Pulmonary artery endothelial cell (primary cell): ENCODE measurements around the gene SCAI. TPM values are rescaled to one million over a fixed set of nuclear protein-coding genes. Genes with fewer than 3 reads are reported as not detected.
"Not testable (repeated sequence)": the region's sequence is repeated elsewhere in the genome, so short reads cannot be mapped to it uniquely, and the experiment has no call there.

Source experiments
- DNase-seq: peaks from one replicate; pipeline ENCODE4 v3.0.0-alpha.2; 2011; ENCODE audit warnings: low read depth, low spot score
- total RNA-seq: library from RNA; depleted of rRNA; stranded (reverse); fragments of >200 nt; gene quantifications from 2 replicates; pipeline ENCODE4 v1.2.3, GENCODE V29; 2014

Gene SCAI
- total RNA-seq, 1 donor from 2014 or later, result 5.9 TPM

DNA sequence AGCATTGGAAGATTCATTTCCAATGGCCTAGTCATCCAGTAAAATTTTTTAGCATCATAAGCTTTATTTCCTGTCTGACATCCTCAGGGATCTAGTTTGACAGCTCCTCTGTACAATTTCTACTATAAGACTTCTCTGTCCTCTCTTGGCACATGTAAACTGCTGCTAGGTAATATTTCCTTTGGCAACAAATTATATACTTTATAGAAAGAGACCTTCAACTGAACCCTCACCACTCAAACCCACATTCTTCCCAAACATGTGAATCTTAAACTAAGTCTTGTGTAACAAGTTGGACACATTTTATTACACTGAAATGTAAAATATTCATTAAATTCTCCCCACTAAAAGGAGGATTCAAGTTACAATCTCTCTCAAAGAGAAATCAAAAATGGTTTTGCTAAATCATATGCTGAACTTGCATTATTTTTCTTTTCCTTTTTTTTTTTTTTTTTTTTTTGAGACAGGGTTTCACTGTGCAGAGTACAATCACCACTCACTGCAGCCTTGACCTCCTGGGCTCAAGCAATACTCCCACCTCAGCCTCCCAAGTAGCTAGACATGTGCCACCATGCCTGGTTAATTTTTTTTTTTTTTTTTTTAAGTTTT, 36.9 kb downstream of the SCAI start:
- no peak for DNase-seq

- no peak for DNase-seq
Observed at GRCh38 chr9:125103770-125104460, 39.4 kb downstream of the SCAI start.

GRCh38 chr9:125103021-125103420, 40.3 kb downstream of the SCAI start:
- no peak for DNase-seq

GRCh38 chr9:125100822-125101221, 42.5 kb downstream of the SCAI start:
- no peak for DNase-seq

DNA sequence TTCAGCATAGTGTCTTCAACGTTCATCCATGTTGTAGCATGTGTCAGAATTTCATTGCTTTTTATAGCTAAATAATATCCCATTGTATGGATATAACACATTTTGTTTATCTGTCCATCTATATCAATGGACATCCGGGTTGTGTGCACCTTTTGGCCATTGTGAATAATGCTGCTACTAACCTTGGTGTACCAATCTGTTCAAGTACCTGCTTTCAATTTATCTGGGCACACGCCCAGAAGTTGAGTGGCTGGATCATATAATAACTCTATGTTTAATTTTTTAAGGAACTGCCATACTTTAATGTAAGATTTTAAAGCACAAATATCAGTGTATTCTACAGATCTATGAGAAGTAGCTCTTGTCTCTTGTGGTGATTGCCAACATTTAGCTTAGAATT, 43.5 kb downstream of the SCAI start:
- DNase-seq, result no peak

- no peak for DNase-seq
Observed at GRCh38 chr9:125095821-125096443, 47.4 kb downstream of the SCAI start.

GRCh38 chr9:125091121-125091520, 52.2 kb downstream of the SCAI start:
- DNase-seq, result no peak

DNA sequence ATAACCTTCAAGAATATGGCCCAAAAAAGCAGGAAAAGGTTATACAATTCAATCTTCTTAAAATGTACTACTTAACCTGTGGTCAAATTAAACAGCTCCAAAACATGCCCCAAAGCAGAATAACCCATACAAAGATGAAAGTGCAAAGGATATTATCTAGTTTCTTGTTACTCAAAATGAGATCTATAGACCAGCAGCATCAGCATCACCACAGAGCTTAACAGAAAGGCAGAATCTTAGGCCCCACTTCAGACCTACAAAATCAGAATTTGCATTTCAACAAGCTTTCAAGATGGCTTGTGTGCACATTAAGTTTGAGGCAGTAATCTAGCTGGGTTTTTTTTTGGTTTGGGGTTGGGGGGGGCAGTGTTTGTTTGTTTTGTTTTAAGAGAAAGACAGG, 54.0 kb downstream of the SCAI start:
- DNase-seq, result no peak

DNA sequence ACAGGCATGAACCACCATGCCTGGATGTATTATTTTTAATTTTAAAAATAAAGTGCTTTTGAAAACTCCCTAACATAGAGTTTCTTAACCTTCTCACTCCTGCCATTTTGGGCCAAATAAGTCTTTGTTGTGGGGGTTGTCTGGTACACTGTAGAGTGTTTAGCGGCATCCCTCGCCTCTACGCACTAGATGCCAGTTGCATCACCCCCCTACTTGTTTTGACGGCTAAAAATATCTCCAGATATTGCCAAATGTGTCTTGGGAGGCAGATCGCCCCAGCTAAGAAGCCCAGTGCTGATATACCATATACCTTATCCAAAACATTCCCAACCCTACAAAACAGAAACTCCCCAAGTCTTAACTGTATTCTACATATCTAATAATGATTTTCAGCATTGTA, 54.6 kb downstream of the SCAI start:
- no peak for DNase-seq

- DNase-seq, result no peak
Observed at GRCh38 chr9:125085703-125086477, 57.4 kb downstream of the SCAI start.

DNA sequence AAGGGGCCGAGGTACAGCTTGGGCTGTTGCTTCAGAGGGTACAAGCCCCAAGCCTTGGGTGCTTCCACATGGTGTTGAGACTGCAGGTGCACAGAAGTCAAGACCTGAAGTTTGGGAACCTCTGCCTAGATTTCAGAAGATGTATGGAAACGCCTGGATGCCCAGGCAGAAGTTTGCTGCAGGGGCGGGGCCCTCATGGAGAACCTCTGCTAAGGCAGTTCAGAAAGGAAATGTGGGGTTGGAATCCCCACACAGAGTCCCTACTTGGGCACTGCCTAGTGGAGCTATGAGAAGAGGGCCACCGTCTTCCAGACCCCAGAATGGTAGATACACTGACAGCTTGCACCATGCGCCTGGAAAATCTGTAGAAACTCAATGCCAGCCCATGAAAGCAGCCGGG, 61.1 kb downstream of the SCAI start:
- not testable (repeated sequence) for DNase-seq

GRCh38 chr9:125080797-125081196, 62.5 kb downstream of the SCAI start:
- not testable (repeated sequence) for DNase-seq

DNA sequence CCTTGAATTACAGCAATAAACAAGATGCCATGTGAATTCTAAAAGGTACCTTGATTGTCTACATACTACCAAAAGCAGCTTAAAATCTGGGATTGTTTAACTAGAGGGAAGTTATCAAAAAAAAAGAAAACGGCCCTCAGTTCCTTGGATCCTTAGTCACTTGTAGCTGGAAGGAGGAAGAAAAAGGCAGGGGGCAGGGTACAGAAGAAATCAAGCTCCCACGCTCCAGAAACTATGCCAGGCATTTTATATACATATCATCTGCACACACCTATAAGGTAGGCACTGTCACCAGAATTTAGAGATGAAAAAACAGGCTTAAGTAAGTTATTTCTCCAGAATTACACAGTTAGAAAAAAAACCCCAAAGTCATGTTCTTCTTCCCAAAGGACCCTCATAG, 63.4 kb downstream of the SCAI start:
- DNase-seq, result no peak

- no peak for DNase-seq
Observed at GRCh38 chr9:125075997-125076396, 67.3 kb downstream of the SCAI start.

DNA sequence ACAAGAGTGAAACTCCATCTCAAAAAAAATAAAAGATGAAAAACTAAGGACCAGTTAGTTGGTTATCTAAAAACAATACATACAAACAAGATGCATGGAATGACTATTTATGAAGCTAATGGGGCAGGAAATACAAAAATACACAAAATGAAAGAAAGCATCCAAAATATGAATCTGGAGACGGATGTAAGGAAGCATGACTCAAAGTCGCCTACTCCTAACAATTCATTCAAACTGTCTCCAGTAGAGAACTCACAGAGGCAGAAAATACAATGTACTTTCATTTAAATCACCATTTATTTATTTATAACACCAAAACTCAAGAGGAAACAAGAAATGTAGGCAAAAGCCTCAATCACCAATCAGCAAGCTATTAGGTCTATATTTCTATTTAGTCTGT, 68.4 kb downstream of the SCAI start:
- DNase-seq, result peak; percentile 26

GRCh38 chr9:125066839-125067619, 76.3 kb downstream of the SCAI start:
- DNase-seq, result no peak

- DNase-seq, result no peak
Observed at GRCh38 chr9:125061391-125061790, 81.9 kb downstream of the SCAI start.

DNA sequence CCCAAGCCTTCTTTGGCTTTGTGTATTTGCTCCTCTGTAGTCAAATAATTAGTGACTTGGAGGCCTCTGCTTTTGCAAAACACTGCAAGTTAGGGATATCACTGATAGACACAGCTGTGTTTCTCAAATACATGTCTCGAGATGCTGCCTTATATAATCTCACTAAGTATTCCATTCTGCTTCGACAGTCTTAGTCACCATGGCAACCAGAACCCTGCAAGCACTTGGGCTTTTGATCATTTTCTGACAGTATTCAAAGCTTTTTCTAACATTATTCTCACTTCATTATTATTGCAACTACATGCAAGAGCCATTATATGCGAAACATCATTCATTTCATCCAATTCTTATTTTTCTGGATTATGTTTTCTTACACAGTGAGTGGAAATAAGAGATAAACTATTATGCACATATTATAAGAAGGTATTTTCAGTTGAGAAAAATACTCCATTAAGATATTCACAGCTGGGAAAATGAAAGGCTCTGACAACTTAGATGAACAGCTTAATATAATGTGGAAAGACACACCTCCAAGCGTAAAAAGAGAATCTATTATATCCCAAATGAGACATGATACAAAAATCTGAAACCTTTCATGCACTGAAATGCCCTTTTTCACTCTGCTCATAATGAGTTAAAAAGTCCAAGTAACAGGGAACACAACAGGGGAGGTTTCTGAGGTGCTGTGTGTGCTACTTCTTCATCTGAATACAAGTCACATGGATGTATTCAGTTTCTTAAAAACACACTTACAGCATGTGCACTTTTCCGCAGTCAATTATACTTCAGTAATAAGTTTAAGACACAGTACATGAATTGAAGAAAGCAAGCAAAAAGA, 93.9 kb downstream of the SCAI start:
- DNase-seq, result no peak

DNA sequence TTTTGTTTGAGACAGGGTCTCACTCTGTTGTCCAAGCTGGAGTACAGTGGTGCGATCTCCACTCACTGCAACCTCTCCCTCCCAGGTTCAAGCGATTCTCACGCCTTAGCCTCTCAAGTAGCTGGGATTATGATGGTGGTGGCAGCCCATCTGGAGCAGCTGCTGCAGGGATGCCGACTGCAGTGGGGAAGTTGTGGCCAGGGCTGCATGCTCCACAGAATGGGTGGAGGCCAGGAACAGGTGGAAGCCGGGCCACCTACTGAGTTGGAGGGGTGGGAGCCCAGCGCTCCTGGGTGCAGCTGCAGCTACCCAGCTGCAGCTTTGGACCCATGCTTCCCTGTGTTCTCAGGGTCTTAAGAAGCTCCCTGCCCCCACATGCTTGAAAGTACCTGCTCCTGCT, 99.7 kb downstream of the SCAI start:
- DNase-seq, result no peak

DNA sequence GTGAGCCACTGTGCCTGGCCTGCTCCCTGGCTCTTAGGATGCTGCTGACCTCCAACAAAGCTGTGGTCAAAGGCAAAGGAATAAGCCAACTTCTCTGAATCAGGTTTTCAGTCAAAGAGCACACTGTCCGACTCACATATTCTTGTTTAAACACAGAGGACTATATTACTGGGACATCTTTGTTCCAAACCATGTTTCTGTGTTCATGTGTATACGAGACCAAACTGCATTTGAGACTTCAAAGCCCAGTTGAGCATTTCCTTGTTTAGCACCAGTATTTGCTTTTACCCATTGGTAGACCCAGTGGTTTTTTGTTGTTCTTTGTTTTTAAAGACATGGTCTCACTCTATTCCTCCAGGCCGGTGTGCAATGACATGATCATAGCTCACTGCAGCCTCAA, 100.2 kb downstream of the SCAI start:
- DNase-seq, result no peak
